GM18505 (cell line): Measurements from ENCODE around the gene RGS14.
"Not testable (repeated sequence)": the region's sequence is repeated elsewhere in the genome, so short reads cannot be mapped to it uniquely, and the experiment has no call there.

ENCODE experiments used
- ATAC-seq: cut with Tn5 transposase; IDR thresholded peaks from one replicate; pipeline ENCODE4 v1.9.1; 2021; ENCODE audit not compliant: unreplicated experiment
- POLR2A ChIP-seq: IDR thresholded peaks from 4 replicates; pipeline ENCODE4 v1.6.1; 2011; ENCODE audit warnings: borderline replicate concordance; ENCODE audit not compliant: insufficient read depth, insufficient read length; ENCODE audit errors: extremely low read depth

Gene RGS14

GRCh38 chr5:177359451-177359851, 1.7 kb downstream of the RGS14 start:
- no peak for ATAC-seq
- TF ChIP-seq POLR2A, result no peak

DNA sequence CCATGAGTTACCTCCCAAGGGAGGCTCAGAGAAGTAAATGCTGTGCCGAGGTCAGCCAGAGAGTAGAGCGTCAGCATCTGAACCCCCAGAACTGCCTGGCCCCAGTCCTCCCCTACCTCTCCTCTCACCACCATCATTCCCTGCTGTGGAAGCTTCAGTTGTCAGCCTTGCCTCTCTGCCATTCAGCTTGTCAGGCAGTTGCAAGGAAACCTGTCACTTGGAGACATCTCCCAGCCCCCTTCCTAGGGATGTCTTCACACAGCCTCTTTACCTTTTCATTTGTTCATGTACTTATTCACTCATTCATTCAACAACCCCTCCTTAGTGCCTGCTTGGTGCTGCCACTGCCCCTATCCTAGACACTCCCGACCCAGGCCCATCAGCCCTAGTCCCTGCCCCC, 2.1 kb downstream of the RGS14 start:
- ATAC-seq, result no peak
- no peak for TF ChIP-seq POLR2A

DNA sequence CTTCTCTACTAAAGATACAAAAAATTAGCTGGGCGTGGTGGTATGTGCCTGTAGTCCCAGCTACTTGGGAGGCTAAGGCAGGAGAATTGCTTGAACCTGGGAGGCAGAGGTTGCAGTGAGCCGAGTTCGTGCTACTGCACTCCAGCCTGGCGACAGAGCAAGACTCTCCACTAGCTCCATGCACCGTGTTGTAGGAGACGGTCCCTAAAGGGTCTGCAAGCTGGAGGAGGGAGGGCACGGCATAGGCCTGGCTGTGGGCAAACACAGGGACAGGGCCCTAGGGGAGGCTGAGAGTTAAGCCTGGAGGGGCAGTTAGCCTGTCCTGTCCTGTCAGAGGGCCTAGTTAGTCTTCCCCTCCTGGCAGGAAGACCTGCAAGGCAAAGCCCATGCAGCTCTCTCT, 3.0 kb downstream of the RGS14 start:
- ATAC-seq, result not testable (repeated sequence)

DNA sequence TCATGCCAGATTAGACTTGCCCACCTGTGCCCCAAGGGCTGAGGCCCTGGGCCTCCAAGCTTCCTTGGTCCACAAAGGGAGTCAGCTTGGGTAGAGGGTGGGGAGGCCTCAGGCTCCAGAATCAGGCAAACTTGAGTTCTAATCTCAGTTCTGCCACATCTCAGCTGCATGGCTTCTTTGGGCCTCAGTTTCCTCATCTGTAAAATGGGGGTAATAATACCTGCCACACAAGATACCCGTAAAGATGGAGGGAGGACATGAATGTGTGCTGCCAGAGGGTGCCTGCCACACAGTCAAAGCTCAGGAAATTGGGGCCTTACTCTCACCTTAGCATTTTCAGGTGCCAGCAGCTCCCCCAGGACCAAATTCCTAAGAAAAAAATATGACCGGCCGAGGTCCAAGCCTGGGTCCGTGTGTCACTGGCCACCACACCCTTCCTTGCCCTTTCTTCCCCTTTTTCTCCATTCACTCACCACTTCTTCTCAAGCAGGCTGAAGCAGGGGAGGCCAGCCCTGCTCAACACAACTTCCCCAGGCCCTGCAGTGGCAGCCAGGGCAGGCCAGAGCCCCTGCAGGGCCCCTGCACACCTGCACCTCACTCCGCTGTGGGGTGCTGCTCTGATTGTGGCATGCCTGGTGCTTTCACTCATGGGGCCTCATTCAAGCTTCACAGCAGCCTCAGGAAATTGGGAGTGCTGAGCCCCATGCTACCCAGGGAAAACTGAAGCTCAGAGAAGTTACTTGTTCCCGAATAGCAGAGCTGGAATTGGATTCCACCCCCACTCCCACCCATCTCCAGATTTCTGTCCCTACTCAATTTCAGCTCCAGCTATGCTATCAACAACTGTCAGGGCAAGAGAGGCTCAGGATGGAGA, 3.9 kb downstream of the RGS14 start:
- ATAC-seq, result no peak
- TF ChIP-seq POLR2A, result no peak

DNA sequence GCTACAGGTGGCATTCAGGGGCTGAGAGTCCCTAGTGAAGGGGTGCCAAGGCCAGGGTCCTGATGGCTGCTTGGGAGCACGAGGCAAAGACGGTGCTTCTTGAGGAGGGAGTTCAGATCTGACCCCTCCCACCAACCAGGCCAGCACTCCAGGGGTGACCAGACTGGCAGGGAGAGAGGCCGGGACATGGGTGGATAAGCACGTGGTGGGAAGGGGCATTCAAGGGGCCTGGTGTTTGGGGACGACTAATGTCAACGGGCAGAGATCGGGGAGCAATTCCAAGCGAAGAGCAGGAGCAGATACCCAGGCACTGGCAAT, 4.5 kb downstream of the RGS14 start:
- ATAC-seq, result no peak
- TF ChIP-seq POLR2A, result no peak

DNA sequence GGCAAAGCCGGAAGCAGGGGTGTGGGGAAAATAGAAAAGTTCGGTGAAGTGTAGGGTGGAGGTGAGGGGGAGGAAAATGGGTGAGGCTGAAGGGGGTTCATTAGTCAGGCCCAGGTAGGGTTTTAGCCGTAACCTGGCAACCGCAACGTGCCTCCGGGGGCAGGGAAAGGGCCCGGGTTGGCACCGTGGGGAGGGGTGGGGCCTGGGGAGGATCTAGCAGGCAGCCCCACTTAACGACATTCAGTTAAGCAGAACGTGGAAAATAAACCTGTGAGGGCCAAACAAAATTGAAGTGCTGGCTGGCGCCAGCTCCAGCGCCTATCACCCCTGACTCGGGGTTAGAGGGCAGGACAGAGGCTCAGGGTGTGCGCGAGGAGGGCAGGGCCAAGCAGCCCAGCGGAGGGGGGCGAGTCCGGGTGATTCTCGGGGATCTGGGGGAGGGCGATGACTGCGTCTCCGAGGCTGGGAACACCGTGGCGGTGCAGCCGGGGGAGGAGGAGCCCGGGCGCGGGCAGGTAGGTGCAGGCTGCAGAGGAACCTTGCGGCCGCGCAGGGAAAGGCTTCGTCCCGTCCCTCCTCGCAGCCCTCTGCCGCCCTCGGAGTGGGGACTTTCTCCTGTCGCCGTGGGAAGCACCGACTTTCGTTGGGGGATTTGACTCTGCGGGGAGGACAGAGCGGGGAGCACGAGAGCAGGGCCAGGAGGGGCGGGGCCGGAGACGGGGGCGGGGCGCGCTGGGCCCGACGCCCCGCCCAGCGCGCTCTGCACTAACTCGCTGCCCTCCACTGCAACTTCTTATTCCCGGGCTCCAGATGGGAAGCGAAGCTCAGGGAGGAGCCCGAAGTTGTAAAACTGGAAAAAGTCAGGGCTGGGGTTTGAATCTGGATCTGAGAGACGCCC, 5.1 kb downstream of the RGS14 start:
- ATAC-seq, result peak; percentile 40
- TF ChIP-seq POLR2A, result peak; percentile 42

DNA sequence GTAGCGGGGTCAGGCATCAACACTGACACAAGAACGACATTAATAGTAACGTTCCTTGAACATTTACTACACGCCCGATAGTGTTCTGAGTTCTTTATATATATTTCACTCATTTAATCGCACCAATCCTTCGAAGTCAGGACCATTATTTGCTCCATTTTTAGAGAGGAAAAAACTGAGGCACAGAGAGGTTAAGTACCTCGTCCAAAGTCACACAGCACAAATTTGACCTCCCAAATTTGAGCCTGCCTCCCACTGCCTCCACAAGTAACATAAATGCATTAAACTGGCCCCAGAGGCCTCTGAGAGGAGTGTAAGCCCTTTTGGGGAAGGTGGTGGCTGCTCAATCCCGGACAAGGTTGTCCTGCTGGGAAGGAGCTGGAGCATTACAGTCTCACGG, 5.8 kb downstream of the RGS14 start:
- ATAC-seq, result no peak
- TF ChIP-seq POLR2A, result no peak

DNA sequence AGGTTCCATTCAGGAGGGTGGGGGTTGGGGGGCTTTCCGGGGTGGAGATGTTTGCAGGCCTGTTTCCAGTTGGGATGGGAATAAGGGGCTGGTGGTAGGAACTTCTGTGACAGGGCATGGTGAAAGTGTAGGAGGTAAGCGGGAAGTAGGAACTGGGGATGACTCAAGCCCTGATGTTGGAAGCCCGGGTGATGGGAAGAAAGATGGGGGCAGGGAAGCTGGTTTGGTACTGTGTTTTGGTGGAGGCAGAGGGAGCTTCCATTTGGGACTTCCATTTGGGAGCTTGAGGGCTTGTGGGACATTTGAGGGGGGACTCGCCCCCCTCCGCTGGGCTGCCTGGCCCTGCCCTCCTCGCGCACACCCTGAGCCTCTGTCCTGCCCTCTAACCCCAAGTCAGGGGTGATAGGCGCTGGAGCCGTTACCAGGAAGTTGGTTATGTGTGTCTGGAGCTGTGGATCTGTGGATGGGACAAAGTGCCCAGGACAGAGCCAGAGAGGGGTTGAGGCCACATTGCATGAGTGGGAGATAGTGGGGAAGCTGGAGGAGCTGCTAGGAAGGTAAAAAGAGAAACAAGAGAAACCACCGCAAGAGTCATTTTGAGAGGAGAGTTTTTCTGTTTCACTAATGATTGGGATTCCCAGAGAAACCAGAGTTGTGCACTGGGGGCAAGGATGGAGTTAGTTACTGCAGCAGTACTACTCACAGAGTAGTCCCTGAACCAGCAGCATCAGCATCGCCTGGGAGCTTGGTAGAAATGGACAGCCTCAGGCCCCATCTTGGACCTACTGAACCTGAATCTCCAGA, 6.6 kb downstream of the RGS14 start:
- TF ChIP-seq POLR2A, result no peak

GRCh38 chr5:177365845-177366527, 8.3 kb downstream of the RGS14 start:
- TF ChIP-seq POLR2A, result no peak
- ATAC-seq, result no peak

More for the DNA sequence above, 6.6 kb downstream of the RGS14 start:
- ATAC-seq, result no peak

DNA sequence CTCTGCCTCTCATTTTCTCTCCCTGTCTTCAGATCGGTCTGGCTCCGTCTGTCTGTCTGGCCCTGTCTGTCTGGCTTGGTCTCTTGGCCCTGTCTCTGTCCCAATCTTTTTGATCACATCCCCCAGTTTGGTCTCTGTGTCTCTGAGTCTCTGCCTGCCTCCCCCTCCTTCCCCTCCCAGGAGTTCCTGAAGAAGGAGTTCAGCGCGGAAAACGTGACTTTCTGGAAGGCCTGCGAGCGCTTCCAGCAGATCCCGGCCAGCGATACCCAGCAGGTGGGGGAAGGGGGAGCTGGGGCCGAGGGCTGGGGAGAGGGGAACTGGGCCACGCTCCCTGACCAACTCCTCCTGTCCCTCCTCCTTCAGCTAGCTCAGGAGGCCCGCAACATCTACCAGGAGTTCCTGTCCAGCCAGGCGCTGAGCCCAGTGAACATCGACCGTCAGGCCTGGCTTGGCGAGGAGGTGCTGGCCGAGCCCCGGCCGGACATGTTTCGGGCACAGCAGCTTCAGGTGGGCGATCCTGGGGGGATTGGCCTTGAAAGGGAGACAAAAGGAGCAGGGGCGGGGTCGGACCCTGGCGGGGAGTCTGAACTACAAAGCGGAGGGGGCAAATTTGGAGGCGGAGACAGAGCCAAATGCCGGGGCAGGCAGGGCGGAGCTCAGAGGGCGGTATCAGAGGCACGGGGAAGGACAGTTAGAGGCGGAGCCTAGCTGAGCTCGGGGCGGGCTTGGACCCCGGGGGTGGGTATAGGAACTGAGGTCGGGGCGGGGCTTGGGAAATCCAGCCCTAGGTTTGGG, 9.0 kb downstream of the RGS14 start:
- ATAC-seq, result no peak
- no peak for TF ChIP-seq POLR2A

DNA sequence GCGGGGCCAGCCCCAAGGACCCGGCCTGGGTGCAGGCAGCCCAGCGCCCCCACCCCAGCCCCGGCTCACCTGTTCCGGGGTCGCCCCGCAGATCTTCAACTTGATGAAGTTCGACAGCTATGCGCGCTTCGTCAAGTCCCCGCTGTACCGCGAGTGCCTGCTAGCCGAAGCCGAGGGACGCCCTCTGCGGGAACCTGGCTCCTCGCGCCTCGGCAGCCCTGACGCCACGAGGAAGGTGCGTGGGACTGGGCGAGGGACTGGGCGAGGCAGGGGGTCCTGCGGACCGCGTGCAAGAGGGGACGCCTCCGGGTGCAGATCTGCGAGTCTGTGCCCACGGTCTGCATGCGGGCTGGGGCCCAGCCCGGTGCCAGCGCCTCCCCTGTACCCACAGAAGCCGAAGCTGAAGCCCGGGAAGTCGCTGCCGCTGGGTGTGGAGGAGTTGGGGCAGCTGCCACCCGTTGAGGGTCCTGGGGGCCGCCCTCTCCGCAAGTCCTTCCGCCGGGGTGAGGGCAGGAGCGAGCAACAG, 9.7 kb downstream of the RGS14 start:
- no peak for ATAC-seq
- no peak for TF ChIP-seq POLR2A
